Uterus (tissue), 2 donors: ENCODE results near the gene DTNBP1.

ENCODE experiments used
- CTCF ChIP-seq, 4 experiments: fragments of 200-600 bp in 2 of 4; fragments of 450-650 bp in 2 of 4; sonication (generic) in 2 of 4; IDR thresholded peaks; one replicate each; pipeline ENCODE4 v1.5.1; 2016 to 2019; ENCODE audit warnings: antibody characterized with exemption in 4 of 4, mild to moderate bottlenecking in 2 of 4, moderate library complexity in 1 of 4
- POLR2A ChIP-seq, 2 donors: fragments of 450-650 bp; IDR thresholded peaks; one replicate each; pipeline ENCODE4 v1.6.1; 2016; ENCODE audit warnings: antibody characterized with exemption in 2 of 2, mild to moderate bottlenecking in 1 of 2, moderate library complexity in 1 of 2

- TF ChIP-seq CTCF (IDR thresholded peaks at IDR 0.05) = no peak
- no peak for TF ChIP-seq POLR2A (IDR thresholded peaks at IDR 0.05)
Measured at GRCh38 chr6:15677822-15678221, 15.0 kb upstream of the DTNBP1 start.
